ENCODE measurements around the gene SDK1.

Gene SDK1

DNA sequence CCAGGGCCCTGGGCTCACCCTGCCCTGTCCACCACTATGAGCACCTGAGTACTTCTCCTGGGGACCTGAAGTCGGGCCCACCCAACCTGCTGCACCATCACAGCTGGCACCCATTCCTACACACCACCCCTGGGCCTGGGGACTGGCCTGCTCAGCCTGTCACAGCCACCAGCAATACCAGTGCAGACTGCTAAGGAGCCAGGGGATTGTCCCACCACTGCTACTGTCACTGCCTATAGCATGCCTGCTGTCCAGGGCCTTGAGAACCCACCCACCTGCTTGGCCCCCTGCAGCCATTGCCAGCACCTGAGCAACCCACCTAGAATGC, 756.2 kb downstream of the SDK1 start:
- no peaks in the 10 kb centered on the region for H3K27me3 ChIP-seq
- TF ChIP-seq, protein P1, sequence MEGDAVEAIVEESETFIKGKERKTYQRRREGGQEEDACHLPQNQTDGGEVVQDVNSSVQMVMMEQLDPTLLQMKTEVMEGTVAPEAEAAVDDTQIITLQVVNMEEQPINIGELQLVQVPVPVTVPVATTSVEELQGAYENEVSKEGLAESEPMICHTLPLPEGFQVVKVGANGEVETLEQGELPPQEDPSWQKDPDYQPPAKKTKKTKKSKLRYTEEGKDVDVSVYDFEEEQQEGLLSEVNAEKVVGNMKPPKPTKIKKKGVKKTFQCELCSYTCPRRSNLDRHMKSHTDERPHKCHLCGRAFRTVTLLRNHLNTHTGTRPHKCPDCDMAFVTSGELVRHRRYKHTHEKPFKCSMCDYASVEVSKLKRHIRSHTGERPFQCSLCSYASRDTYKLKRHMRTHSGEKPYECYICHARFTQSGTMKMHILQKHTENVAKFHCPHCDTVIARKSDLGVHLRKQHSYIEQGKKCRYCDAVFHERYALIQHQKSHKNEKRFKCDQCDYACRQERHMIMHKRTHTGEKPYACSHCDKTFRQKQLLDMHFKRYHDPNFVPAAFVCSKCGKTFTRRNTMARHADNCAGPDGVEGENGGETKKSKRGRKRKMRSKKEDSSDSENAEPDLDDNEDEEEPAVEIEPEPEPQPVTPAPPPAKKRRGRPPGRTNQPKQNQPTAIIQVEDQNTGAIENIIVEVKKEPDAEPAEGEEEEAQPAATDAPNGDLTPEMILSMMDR (IDR thresholded peaks at IDR 0.05; ENCODE audit: low read depth, low read length), result no peak
- H3K36me3 ChIP-seq, result no peaks in the 10 kb centered on the region
- H3K4me3 ChIP-seq (ENCODE audit: low read depth, low read length), result no peak overlapping the region
- no peaks in the 10 kb centered on the region for H3K9me3 ChIP-seq
- no peak for DNase-seq
- H3K4me1 ChIP-seq, result no peaks in the 10 kb centered on the region

DNA sequence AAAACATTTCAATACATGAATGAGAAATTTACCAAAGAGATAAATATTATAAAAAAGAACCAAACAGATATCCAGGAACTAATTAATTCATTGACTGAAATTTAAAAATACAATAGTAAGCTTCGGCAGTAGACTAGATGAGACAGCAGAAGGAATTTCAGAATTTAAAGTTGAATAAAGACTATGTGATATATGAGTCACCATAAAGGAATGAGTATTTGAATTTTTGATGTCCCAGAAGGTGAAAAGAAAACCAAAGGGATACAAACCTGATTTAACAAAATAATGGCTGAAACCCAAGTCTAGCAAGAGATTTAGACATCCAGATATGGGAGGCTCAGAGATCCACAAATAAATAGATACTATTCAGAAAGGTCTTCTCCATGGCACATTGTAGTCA, 757.1 kb downstream of the SDK1 start:
- Histone ChIP-seq H3K36me3 (no peaks in the 10 kb centered on the region), H3K27me3 (no peaks in the 10 kb centered on the region), H3K9me3 (no peaks in the 10 kb centered on the region), H3K4me3 (ENCODE audit: low read depth, low read length) (no peak overlapping the region), H3K4me1 (no peaks in the 10 kb centered on the region)
- TF ChIP-seq, protein P1 (IDR thresholded peaks at IDR 0.05; ENCODE audit: low read depth, low read length), result no peak
- no peak for DNase-seq

DNA sequence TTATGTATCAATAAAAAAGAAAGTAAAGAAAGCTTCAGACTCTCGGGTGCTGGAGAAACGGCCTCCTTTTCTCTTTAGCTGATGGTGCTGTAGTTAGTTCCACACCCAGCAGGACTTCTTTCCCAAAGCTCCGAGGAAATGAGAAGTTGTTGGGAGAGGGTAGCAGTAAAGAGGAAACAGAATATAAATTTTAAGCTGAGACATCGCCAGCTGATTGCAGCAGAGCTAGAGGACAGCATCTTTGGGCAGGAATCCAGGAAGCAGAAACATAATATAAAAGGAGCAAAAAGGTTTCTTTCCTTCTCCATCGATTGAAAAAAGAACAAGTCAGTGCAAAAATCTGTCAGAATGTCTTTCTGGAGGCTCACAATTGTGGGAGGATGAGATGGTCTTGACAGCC, 764.1 kb downstream of the SDK1 start:
- Histone ChIP-seq H3K4me1 (no peaks in the 10 kb centered on the region), H3K36me3 (no peaks in the 10 kb centered on the region), H3K27me3 (no peaks in the 10 kb centered on the region), H3K9me3 (no peaks in the 10 kb centered on the region), H3K4me3 (ENCODE audit: low read depth, low read length) (no peak overlapping the region)
- DNase-seq, result no peak
- TF ChIP-seq, protein P1 (IDR thresholded peaks at IDR 0.05; ENCODE audit: low read depth, low read length), result no peak

DNA sequence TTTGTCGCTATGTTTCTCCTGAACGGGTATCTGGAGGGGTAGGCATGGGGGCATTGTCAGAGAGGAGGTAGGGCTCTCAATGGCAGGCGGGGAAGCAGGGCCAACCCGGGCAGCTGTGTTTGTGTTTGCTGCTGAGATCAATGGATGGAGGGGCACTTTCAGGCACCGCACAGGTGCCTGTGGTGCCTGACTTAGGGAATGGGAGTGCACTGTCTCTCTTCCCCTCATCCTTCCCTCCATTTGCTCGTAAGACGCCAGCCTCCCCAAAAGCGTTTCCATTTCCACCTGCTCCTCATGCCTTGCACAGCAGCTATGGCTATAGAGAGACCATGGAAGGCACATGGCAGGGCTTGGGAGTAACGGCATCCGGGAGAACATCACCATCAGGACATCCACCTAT, 765.2 kb downstream of the SDK1 start:
- TF ChIP-seq, protein P1 (IDR thresholded peaks at IDR 0.05; ENCODE audit: low read depth, low read length), result no peak
- no peaks in the 10 kb centered on the region for H3K4me1 ChIP-seq
- no peak for DNase-seq
- H3K36me3 ChIP-seq, result no peaks in the 10 kb centered on the region
- no peaks in the 10 kb centered on the region for H3K9me3 ChIP-seq
- no peaks in the 10 kb centered on the region for H3K27me3 ChIP-seq
- no peak overlapping the region for H3K4me3 ChIP-seq (ENCODE audit: low read depth, low read length)

DNA sequence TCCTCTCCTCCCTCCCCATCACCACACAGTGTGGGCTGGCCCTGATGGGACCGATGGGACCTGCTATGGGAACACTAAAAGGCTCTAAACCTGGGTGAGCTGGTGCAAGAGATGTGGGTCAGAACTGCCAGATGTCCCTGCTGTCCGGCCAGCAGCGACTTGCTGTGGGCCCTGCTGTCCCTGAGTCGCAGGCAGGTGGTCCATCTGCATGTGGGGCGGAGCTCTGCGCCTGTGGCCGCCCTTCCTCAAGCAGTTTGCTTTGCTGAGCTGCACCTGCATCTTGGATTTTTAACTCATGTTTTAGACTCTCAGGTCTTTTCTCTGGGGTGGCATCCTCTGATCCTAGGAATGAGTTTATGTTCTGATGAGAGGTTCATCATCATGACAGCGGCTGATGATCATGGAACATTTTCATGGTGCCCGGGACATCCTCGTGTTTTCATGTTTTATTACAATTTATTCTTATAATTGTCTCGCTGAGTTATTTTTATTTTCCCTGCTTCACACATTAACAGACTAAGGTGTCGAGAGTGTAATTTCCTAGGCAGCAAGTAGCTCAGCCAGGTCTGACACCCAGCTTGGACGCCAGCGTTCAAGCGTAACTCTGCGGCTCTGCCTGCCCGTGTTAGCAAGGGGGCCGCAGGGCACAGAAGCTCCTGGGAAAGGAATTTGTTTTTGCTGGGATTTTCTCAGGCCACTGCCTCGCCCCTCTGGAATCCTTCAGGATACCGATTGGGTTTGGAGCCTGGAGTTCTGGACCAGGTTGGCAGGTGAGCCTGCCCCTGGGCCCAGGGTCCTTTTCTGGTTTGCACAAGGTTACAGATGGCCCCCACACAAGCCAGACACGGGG, 765.8 kb downstream of the SDK1 start:
- TF ChIP-seq, protein P1 (IDR thresholded peaks at IDR 0.05; ENCODE audit: low read depth, low read length), result no peak
- H3K4me1 ChIP-seq, result no peaks in the 10 kb centered on the region
- no peaks in the 10 kb centered on the region for H3K9me3 ChIP-seq
- no peak overlapping the region for H3K4me3 ChIP-seq (ENCODE audit: low read depth, low read length)
- no peak for DNase-seq
- H3K27me3 ChIP-seq, result no peaks in the 10 kb centered on the region
- no peaks in the 10 kb centered on the region for H3K36me3 ChIP-seq

DNA sequence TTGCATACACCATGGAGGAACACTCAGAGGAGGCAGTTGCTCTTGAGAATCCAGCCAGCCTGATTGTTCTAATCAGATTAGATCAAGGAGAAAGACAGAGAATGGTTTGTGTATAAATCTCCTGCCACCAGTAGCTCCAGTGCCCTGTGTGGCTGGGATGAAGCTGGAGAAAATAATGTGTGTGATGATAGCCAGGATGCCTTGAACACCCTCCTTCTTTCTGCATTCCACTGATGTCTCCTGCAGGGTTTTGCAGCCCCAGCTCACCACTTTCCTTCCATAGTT, 766.4 kb downstream of the SDK1 start:
- TF ChIP-seq, protein P1 (IDR thresholded peaks at IDR 0.05; ENCODE audit: low read depth, low read length), result no peak
- H3K4me3 ChIP-seq (ENCODE audit: low read depth, low read length), result no peak overlapping the region
- no peaks in the 10 kb centered on the region for H3K27me3 ChIP-seq
- no peaks in the 10 kb centered on the region for H3K9me3 ChIP-seq
- H3K4me1 ChIP-seq, result no peaks in the 10 kb centered on the region
- no peak for DNase-seq
- no peaks in the 10 kb centered on the region for H3K36me3 ChIP-seq
